ENCODE measurements around the gene SCT.

Gene SCT

GRCh38 chr11:643366-643765 is 16.4 kb upstream of the SCT start:
- no peak for DNase-seq

DNA sequence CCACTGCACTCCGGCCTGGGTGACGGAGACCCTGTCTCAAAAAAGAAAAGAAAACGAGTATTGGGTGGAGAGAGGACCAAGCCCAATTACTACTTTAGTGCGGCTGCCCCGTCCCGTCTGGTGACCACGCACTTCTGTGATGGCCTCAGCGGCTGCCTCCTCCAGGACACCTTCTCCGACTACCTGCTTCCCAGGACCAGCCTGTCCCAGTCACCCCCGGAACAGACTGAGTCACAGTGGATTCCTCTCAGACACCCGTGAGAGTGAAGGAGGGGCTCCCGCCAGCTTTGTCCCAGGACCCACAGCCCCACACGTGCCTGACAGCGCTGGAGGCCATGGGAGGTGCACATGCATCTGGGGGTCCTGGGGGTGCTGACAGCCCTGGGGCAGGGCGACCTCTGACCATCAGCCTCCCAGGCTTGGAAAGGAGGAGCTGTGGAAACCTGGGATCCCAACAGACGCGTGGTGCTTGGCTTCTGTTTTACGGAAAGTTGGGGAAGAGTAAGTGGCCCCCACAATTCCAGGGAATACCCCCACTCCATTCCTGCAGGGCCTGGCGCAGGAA is 14.9 kb upstream of the SCT start:
- no peak for DNase-seq

GRCh38 chr11:640021-640706 is 13.2 kb upstream of the SCT start:
- DNase-seq, result no peak

DNA sequence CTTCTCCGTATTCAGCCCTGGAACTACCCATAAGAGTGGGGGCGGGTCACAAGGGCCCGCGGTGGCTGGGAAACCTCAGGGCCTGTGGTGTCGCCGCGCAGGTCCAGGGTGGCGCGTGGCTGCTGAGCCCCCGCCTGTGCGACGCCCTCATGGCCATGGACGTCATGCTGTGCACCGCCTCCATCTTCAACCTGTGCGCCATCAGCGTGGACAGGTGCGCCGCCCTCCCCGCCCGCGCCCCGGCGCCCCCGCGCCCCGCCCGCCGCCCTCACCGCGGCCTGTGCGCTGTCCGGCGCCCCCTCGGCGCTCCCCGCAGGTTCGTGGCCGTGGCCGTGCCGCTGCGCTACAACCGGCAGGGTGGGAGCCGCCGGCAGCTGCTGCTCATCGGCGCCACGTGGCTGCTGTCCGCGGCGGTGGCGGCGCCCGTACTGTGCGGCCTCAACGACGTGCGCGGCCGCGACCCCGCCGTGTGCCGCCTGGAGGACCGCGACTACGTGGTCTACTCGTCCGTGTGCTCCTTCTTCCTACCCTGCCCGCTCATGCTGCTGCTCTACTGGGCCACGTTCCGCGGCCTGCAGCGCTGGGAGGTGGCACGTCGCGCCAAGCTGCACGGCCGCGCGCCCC is 12.5 kb upstream of the SCT start:
- DNase-seq, result peak; percentile 66

DNA sequence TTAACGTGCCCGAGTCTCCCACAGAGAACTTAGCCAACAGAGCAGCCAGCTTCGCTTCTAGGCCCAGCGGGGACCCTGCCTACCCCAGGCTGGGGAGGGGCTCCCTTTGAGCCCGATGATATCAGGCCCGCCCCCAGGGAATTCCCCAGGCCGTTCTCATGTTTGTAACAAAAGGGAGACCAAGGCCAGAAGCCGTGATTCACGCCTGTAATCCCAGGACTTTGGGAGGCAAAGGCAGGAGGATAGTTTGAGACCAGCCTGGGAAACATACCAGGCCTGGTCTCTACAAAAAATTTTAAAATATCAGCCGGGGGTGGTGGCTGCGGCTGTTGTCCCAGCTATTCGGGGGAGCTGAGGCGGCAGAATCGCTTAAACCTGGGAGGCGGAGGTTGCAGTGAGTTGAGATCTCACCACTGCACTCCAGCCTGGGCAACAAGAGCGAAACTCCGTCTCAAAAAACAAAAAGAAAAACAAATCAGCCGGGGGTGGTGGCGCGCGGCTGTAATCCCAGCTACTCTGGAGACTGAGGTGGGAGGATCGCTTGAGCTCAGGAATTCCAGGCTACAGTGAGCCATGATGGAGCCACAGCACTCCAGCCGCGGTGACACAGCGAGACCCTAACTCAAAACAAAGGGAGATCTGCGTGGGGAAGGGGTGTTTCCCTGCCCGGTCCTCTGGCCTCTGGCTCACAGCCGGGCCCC is 11.8 kb upstream of the SCT start:
- DNase-seq, result peak; percentile 69

DNA sequence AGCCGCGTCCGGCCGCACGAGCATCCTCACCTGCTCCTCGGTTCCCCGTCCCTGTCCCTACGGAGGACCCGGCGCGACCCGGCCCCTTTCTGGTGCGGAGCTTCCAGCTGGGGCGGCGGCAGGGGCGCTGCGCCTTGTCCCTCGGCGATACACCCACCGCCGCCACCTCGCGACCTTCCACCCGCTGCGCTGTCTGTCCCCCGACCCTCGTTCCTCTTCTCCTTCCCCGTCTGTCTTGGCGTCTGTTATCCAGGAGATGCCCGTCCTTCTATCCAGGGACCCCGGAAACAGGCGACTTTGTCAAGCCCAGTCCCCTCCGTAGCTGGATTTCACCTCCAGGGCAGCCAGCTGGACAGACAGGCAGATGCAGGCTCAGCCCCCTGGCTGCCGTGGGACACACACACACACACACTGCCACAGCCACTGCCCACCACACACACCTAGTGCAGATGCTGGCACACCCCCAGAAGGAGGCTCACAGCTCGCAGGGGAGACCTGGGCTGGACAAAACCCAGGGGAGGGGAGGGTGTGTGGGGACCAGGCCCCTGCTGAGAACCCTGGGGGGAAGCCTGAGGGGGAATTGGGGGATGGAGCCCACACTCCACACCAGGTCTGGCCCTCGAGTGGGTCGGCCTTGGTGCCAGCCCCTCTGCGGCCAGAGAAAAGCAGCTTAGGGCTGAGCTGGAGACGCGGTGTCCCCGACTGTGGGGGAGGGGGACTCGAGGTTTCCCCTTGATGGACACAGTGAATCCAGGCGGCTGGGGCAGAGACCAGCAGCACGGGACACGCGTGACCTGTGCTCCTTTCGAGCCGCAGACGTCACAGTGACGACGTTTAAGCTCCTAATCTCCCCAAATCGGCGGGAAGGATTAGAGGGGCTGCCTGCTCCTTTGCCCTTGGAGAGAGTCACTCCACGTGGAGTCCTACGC is 10.9 kb upstream of the SCT start:
- DNase-seq, result peak; percentile 45

DNA sequence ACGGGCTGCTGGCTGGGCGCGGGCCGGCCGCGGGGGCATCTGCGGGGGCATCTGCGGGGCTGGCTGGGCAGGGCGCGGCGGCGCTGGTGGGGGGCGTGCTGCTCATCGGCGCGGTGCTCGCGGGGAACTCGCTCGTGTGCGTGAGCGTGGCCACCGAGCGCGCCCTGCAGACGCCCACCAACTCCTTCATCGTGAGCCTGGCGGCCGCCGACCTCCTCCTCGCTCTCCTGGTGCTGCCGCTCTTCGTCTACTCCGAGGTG is 10.3 kb upstream of the SCT start:
- DNase-seq, result no peak

- DNase-seq, result peak; percentile 58
Measured at GRCh38 chr11:636511-637332, 9.7 kb upstream of the SCT start, which contains the start of gene DRD4. Gene DRD4 (plus strand): TSS chr11:637269. CDS start chr11:637305, 36 bp downstream.

GRCh38 chr11:635945-636510 is 9.0 kb upstream of the SCT start:
- no peak for DNase-seq

- peak; percentile 48 for DNase-seq
Measured at GRCh38 chr11:630871-631270, 3.9 kb upstream of the SCT start.

DNA sequence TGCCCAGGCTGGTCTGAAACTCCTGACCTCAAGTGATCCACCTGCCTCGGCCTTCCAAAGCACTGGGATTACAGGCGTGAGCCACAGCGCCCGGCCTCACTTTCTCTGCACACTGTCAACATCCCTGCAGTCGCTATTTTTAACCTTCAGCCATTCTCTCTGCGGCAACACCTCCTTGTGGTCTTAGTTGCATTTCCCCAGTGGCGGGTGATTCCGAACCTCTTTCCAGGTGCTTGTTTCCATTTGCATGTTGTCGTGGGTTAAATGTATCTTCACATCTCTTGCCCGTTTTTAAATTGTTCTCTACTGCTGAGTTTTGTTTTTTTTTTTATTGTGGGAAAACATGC is 2.2 kb upstream of the SCT start:
- no peak for DNase-seq

GRCh38 chr11:628056-628455 is 1.1 kb upstream of the SCT start:
- no peak for DNase-seq

- DNase-seq, result no peak
Measured at GRCh38 chr11:627308-627576, 261 bp upstream of the SCT start.

DNA sequence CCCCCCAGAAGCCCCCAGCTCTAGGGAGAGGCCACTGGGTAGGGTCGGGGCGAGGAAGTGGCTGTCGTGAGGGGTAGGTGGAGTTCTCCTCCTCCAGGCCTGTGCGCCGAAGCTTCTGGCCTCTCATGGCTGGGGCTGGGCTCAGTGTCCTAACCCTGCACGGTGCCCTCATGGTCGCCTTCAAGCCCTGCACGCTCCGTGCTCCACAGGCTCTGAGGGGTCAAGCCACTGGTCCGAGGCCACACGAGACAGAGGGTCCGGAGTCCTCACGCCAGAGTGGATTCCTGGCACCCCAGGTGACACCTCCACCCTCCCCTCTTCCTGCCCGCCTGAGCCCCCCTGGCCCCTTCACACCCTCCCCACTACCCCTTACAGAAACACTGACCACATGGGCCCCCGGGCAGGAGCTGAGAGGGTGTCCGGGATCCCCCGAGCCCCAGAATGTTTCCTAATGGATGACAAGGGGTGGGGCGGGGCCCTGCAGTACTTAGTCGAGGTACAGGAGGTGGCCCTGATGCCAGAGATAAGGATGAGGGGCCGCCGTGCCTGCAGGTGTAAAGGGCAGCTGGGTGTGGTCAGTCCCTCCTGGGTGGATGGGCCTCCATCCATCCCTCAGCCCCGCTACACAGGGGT is 1.2 kb downstream of the SCT start:
- DNase-seq, result no peak

- DNase-seq, result no peak
Measured at GRCh38 chr11:624705-625635, 2.0 kb downstream of the SCT start, which contains the start of gene CDHR5. Gene CDHR5 (minus strand): TSS chr11:624955. CDS start chr11:624902, 53 bp downstream.

- no peak for DNase-seq
Measured at GRCh38 chr11:623999-624704, 2.8 kb downstream of the SCT start.

GRCh38 chr11:623349-623869 is 3.6 kb downstream of the SCT start:
- DNase-seq, result no peak

DNA sequence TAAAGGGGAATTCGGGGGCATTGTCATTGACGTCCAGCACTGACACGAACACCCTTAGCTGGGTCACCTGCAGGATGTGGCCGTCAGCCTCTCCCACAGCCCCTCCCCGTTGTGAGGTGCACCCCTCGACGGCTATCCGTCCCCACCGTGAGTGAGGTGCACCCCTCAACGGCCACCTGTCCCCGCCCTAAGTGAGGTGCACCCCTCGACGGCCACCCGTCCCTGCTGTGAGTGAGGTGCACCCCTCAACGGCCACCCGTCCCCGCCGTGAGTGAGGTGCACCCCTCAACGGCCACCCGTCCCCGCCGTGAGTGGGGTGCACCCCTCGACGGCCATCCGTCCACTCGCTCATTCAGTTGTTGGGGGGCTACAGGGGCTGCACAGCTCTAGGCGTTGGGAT is 5.1 kb downstream of the SCT start:
- no peak for DNase-seq

Measured in NCI-H69 (cell line).